OCI-LY3 (cell line): ENCODE results near the gene GPRC5D.

Experiments used
- H2AFZ ChIP-seq: fragments of 200-600, 300-600 bp; shearing (Covaris generic); 2 replicates; pipeline ENCODE4 v1.6.0; 2014; ENCODE audit warnings: antibody characterized with exemption, low read depth, low read length
- H3K27ac ChIP-seq: fragments of 200-600, 300-600 bp; sonication (generic); 2 replicates; pipeline ENCODE4 v1.5.1; 2014; ENCODE audit warnings: mild to moderate bottlenecking, low read length, moderate library complexity, mixed read lengths
- H3K27me3 ChIP-seq: fragments of 200-600, 300-600 bp; sonication (generic); 2 replicates; pipeline ENCODE4 v1.6.1; 2014; ENCODE audit warnings: low read depth, low read length, mixed read lengths
- H3K36me3 ChIP-seq: fragments of 200-600, 300-600 bp; sonication (generic); replicated peaks from 2 replicates; pipeline ENCODE3; 2014; ENCODE audit warnings: low read depth, low read length, mixed read lengths
- H3K4me1 ChIP-seq: fragments of 300-600, 200-600 bp; sonication (generic); 2 replicates; pipeline ENCODE4 v1.6.1; 2014; ENCODE audit warnings: low read length, mixed read lengths
- H3K4me2 ChIP-seq: fragments of 200-600, 300-600 bp; sonication (generic); 2 replicates; pipeline ENCODE4 v1.6.1; 2014; ENCODE audit warnings: low read length, mixed read lengths
- H3K4me3 ChIP-seq: fragments of 300-600, 200-600 bp; sonication (generic); 2 replicates; pipeline ENCODE4 v1.5.1; 2014; ENCODE audit warnings: antibody characterized with exemption, mild to moderate bottlenecking, low read length, moderate library complexity
- H3K79me2 ChIP-seq: fragments of 300-600, 200-600 bp; shearing (Covaris generic); 2 replicates; pipeline ENCODE4 v1.6.1; 2014; ENCODE audit warnings: mild to moderate bottlenecking, low read length, mixed read lengths
- H3K9ac ChIP-seq: fragments of 300-600, 200-600 bp; shearing (Covaris generic); 2 replicates; pipeline ENCODE4 v1.6.0; 2014; ENCODE audit warnings: mild to moderate bottlenecking, low read length, moderate library complexity
- H3K9me3 ChIP-seq: fragments of 200-600, 300-600 bp; shearing (Covaris generic); 2 replicates; pipeline ENCODE4 v1.6.1; 2014; ENCODE audit warnings: low read length, mixed read lengths; ENCODE audit not compliant: insufficient read depth
- H4K20me1 ChIP-seq: fragments of 200-600, 300-600 bp; sonication (generic); 2 replicates; pipeline ENCODE4 v1.6.1; 2016; ENCODE audit warnings: low read length, mixed read lengths; ENCODE audit not compliant: insufficient read depth
- EZH2phosphoT487 ChIP-seq: fragments of 200-600 bp; shearing (Covaris generic); IDR thresholded peaks from 2 replicates; pipeline ENCODE4 v1.6.1; 2018; ENCODE audit warnings: antibody characterized with exemption, mixed run types, low read depth
- TF ChIP-seq, protein P1 (sequence below): fragments of 200-600, 300-600 bp; sonication (generic); IDR thresholded peaks from 2 replicates; pipeline ENCODE4 v1.5.1; 2014; ENCODE audit warnings: antibody characterized with exemption, low read length, low read depth

Gene GPRC5D

DNA sequence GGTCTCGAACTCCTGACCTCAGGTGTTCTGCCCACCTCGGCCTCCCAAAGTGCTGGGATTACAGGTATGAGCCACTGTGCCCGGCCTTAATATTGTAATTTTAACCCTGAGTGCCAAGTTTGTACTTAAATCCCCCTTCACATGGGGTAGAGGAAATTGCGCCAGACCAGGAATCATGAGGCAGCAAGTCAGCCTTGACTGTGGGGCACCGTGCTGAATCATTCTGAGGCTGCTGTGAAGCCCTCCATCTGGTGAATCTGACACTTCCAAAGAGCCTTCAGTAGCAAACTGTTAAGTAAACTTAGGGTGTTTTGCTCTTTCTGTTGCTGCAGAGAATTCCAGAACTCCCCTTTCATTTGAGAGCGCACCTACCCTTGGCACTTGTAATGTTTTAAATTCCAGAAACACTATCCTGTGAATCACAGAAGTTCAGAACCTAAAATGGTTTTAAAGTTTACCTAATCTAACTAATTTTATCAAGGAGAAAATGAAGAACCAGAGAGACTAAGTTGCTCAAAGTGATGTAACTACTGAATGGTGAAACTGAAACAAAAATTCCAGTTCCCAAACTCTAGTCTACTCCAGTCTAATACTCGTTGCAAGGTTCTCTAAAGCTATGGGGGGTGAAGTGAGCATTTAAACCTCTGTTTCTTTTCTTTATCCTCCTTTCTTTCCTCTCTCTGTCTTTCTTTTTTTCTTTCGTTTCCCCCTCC lies 40.6 kb upstream of the GPRC5D start:
- H4K20me1 ChIP-seq, result no peaks in the 10 kb centered on the region
- peak overlapping the region; percentile 34 for H3K4me2 ChIP-seq
- H2AFZ ChIP-seq, result no peak overlapping the region
- TF ChIP-seq EZH2phosphoT487, result no peak
- TF ChIP-seq, protein P1, sequence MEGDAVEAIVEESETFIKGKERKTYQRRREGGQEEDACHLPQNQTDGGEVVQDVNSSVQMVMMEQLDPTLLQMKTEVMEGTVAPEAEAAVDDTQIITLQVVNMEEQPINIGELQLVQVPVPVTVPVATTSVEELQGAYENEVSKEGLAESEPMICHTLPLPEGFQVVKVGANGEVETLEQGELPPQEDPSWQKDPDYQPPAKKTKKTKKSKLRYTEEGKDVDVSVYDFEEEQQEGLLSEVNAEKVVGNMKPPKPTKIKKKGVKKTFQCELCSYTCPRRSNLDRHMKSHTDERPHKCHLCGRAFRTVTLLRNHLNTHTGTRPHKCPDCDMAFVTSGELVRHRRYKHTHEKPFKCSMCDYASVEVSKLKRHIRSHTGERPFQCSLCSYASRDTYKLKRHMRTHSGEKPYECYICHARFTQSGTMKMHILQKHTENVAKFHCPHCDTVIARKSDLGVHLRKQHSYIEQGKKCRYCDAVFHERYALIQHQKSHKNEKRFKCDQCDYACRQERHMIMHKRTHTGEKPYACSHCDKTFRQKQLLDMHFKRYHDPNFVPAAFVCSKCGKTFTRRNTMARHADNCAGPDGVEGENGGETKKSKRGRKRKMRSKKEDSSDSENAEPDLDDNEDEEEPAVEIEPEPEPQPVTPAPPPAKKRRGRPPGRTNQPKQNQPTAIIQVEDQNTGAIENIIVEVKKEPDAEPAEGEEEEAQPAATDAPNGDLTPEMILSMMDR, result no peak
- no peak overlapping the region for H3K9ac ChIP-seq
- H3K27ac ChIP-seq, result no peak overlapping the region
- H3K27me3 ChIP-seq, result peaks cover 58% of the 10 kb centered on the region
- H3K4me3 ChIP-seq, result no peak overlapping the region
- peaks cover 4% of the 10 kb centered on the region; the same call in 1 of the 2 replicates for H3K4me1 ChIP-seq
- H3K36me3 ChIP-seq, result no peaks in the 10 kb centered on the region
- no peaks in the 10 kb centered on the region for H3K9me3 ChIP-seq
- no peaks in the 10 kb centered on the region for H3K79me2 ChIP-seq

DNA sequence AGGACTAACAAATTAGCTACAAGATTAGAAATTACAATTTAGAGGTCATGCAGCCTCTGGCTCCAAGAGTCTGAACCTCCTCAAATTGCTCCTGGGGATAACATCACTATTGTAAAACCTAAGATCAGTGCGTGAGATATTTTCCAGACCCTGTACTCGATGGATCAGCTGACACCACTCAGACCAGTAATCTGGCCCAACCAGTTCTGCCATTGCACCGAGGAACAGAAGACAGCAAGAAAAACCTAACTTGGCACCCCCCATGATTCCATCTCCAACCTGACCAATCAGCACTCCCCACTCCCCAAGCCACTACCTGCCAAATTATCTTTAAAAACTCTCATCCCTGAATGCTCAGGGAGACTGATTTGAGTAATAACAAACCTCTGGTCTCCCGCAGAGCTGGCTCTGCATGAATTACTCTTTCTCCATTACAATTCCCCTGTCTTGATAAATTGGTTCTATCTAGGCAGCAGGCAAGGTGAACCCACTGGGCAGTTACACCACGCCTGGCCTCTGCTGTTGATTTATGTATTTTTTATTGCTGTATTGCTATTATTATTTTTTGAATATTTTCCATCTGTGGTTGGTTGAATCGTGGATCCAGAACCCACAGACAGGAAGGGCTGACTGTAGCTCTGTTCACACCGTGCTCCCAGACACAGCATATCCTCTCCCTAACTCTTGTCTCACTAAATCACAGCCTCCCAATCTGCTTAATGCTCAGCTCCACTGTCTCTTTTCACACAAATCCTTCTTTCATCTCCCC lies 38.9 kb upstream of the GPRC5D start:
- Histone ChIP-seq H2AFZ (no peak overlapping the region), H3K36me3 (no peaks in the 10 kb centered on the region), H3K27ac (no peak overlapping the region), H4K20me1 (no peaks in the 10 kb centered on the region), H3K4me2 (no peak overlapping the region), H3K4me1 (peaks cover 4% of the 10 kb centered on the region; the same call in 1 of the 2 replicates), H3K4me3 (no peak overlapping the region), H3K9ac (no peak overlapping the region), H3K79me2 (no peaks in the 10 kb centered on the region), H3K27me3 (peaks cover 59% of the 10 kb centered on the region), H3K9me3 (no peaks in the 10 kb centered on the region)
- TF ChIP-seq EZH2phosphoT487, result no peak
- TF ChIP-seq, protein P1, result no peak

DNA sequence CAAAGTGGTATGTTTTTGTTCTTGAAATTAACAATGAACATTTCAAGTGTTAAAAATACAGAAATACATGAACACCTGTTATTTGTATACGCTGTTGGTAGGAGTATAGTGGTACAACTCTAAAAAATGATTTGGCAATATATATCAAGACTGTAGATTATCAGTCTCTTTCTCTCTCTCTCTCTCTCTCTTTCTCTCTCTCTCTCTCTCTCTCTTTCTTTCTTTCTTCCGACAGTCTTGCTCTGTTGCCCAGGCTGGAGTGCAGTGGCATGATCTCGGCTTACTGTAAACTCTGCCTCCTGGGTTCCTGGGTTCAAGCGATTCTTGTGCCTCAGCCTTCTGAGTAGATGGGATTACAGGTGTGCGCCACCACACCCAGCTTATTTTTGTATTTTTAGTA lies 35.5 kb upstream of the GPRC5D start:
- no peak overlapping the region for H2AFZ ChIP-seq
- peaks cover 1% of the 10 kb centered on the region; the same call in 1 of the 2 replicates for H3K4me1 ChIP-seq
- no peaks in the 10 kb centered on the region for H3K9me3 ChIP-seq
- peaks cover 38% of the 10 kb centered on the region for H3K27me3 ChIP-seq
- no peak overlapping the region for H3K27ac ChIP-seq
- H3K79me2 ChIP-seq, result no peaks in the 10 kb centered on the region
- H3K4me2 ChIP-seq, result no peak overlapping the region
- no peak for TF ChIP-seq EZH2phosphoT487
- TF ChIP-seq, protein P1, result no peak
- no peak overlapping the region for H3K4me3 ChIP-seq
- H4K20me1 ChIP-seq, result no peaks in the 10 kb centered on the region
- no peak overlapping the region for H3K9ac ChIP-seq
- no peaks in the 10 kb centered on the region for H3K36me3 ChIP-seq

DNA sequence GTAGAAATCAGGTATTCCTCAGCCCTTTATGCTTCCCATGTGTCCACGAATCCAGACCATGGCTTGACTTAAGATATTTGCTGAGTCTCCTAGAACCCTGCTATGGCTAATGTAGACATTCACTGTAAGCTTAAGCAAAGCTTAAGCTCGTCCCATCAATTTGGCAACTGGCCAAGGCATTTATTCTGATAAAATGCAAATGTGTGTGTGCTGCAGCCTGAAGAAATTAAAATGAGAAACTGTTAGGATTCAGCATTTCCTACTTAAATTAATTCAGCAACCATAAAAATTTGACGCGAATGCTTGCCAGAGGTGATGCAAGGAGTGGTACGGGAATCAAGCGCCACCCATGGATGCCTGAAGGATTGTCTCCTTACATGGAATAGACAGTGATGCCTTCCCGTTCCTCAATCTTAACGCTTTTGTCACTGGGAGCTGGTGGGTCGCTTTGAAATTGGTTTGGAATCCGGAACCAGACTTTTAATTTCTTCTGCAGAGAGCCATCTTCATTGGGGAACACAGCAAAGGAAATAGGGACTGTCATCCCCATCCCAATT lies 34.9 kb upstream of the GPRC5D start:
- peaks cover 36% of the 10 kb centered on the region for H3K27me3 ChIP-seq
- H3K9ac ChIP-seq, result no peak overlapping the region
- no peaks in the 10 kb centered on the region for H3K79me2 ChIP-seq
- H2AFZ ChIP-seq, result no peak overlapping the region
- no peaks in the 10 kb centered on the region for H3K4me1 ChIP-seq
- no peaks in the 10 kb centered on the region for H3K9me3 ChIP-seq
- TF ChIP-seq, protein P1, result no peak
- no peak for TF ChIP-seq EZH2phosphoT487
- no peaks in the 10 kb centered on the region for H4K20me1 ChIP-seq
- no peak overlapping the region for H3K4me2 ChIP-seq
- no peak overlapping the region for H3K27ac ChIP-seq
- no peaks in the 10 kb centered on the region for H3K36me3 ChIP-seq
- no peak overlapping the region for H3K4me3 ChIP-seq
